HG03196 (cell line): Measurements from ENCODE around the gene INAFM1.
A peak's percentile ranks its signal among the peaks of the same experiment; 100 is the strongest.
"Not testable (repeated sequence)": the region's sequence is repeated elsewhere in the genome, so short reads cannot be mapped to it uniquely, and the experiment has no call there.

Source experiments
- ATAC-seq: cut with Tn5 transposase; IDR thresholded peaks from one replicate; pipeline ENCODE4 v1.9.1; 2021; ENCODE audit not compliant: unreplicated experiment

The INAFM1 gene

DNA sequence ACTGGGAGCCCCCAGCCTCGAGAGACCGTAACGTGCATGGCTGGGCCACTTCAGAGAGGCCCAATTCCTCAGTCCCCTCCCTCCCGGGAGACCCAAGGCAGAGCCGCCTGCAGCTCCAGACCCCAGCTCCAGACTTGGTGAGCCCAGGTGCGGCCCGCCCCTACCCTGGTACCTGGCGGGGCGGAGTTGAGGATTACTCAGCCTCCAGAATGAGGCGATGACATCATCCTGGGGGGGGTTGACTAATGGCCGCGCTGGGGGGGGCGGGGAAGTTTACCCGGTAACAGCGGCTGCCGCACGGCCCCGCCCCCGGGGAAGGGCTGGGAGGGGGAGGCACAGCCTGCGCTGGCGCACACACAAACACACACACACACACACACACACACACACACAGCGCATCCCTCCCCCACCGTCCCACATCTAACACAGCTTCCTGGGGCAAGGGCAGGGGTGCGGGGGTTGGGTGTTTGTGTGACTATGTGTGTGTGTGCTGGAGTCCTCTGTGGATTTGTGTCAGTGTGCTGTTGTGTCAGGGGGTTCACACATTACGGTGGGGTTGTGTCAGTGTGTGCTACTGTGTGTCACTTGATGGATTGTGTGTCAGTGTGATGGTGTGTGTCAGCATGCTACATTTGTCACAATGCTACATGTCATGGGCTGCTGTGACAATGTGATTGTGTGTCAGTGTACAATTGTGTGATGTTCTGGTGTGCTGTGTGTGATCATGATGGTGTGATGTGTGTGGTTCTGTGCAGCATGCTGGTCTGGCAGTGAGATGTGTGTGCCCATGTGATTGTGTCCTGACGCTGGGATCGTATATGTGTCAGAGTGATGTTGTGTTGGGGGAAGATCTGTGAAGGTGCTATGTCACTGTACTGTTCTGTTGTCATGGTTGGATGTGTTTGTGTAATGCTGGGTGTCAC, 33.4 kb upstream of the INAFM1 start:
- ATAC-seq: no peak

DNA sequence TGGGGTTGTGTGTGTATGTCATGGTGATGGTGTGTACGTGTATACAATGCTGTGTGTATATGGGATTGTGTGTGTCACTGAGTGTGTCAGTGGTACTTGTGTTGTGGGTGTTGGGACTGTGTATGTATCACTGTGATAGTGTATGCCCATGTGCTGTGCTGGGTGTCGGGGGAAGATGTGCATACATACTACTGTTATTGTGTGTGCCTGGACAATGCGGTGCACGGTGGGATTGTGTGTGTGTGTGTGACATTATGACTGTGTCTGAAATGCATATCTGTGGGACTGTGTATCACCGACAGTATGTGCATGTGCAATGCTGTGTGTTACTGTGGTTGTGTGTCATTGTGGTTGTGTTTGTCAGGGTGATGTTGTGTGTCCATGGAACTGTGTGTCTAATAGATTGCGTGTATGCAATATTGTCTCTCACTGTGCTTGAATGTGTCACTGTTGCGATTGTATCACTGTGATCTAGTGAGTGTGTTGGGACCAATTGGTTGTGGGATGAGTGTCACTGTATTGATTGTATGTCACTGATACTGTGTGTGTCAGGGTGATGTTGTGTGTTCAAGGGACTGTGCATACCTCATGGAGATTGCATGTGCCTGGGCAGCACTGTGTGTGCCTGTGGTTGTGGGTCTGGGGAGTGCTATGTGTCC, 32.6 kb upstream of the INAFM1 start:
- no peak for ATAC-seq

DNA sequence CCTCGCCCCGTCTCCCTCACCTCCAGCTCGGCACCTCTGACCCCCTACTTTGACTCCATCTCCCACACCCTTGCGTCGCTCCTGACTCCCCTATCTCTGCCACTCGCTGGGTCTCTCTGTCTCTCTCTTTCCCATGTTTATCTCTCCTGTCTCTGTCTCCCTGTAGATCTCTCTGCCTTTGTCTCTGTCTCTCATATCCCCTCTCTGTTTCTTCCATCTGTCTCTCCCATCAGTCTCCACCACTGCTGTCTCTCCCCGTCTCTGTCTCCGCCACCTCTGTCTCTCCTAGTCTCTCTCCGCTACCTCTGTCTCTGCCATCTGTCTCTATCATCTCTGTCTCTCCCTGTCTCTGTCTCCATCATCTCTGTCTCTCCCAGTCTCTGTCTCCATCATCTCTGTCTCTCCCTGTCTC, 31.3 kb upstream of the INAFM1 start:
- ATAC-seq: no peak

DNA sequence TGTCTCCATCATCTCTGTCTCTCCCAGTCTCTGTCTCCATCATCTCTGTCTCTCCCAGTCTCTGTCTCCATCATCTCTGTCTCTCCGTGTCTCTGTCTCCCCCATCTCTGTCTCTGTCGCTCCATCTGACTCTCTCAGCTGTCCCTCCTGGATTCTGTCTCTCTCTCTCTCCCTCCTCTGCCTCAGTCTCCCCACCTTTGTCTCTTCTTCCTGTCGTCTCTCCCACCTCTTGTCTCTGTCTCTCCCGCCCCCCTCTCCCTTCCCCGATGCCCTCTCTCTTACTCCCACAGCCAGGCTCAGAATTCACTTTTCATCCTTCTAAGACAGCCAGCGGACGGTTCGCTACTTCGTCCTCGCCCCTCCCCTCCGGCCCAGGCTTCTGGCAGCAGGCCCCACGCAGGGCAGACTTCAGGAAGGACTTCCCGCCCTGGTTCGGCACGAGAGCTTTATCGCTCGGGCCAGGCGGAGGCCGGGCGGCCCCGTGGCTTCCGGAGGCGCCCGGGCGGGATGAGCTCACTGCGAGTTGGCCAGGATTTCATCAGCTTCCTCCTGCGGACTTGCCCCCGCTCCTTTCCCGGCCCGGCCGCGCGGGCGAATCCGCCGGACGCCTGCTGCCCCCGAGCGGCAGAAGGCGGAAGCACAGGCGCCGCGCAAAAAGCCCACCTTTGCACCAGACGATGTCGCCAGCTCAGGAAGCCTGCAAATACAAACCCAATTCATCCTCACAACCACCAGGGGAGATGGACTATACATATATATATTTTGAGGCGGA, 30.7 kb upstream of the INAFM1 start:
- peak; percentile 69 for ATAC-seq

DNA sequence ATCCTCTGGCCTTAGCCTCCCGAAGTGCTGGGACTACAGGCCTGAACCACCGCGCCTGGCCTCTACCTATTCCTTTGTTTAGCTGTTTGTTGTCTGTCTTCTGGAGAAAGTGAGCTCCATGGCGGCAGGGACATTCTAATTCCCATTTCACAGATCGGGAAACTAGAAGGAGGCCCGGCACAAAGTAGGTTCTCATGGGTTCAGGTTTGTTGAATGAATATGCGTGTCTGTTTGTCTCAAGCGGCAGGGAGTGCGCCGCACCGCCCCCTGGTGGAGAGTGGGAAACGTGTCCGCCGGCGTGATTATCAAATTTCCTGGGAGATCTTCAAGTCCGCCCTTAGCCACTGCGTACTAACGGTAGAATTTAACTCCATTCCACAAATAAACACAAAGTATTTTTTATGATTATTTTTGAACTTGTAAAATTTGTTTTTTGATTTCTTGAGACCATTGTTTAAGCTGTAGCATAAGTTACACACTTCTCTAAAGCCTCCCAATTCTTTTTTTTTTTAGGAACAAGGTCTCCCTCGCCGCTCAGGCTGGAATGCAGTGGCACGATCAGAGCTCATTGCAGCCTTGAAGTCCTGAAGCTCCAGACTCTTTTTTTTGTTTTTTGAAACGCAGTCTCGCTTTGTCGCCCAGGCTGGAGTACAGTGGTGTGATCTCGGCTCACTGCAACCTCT, 27.2 kb upstream of the INAFM1 start:
- ATAC-seq: no peak

DNA sequence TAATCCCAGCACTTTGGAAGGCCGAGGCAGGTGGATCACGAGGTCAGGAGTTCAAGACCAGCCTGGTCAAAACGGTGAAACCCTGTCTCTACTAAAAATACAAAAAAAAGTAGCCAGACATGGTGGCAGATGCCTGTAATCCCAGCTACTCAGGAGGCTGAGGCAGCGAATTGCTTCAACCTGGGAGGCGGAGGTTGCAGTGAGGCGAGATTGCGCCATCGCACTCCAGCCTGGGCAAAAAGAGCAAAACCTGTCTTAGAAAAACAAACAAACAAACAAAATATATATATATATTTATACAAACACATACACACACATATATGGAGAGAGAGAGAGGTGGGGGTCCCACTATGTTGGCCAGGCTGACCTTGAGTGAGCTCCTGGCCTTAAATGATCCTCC, 21.7 kb upstream of the INAFM1 start:
- ATAC-seq: not testable (repeated sequence)

DNA sequence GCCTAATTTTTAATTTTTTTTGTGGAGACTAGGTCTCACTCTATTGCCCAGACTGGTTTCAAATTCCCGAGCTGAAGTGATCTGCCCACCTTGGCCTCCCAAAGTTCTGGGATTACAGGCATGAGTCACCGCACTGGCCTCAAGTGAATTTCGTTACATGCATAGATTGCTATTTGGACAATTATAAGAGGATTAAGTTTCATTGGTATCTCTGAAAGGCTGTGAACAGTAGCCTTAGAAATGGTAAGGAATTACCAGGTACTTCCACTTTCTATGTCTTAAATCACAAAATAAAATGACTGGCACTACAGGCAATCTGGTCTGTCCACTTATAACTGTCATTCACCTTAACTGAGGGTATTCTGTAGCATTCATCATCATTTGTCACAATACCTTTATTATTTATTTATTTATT, 21.2 kb upstream of the INAFM1 start:
- no peak for ATAC-seq

DNA sequence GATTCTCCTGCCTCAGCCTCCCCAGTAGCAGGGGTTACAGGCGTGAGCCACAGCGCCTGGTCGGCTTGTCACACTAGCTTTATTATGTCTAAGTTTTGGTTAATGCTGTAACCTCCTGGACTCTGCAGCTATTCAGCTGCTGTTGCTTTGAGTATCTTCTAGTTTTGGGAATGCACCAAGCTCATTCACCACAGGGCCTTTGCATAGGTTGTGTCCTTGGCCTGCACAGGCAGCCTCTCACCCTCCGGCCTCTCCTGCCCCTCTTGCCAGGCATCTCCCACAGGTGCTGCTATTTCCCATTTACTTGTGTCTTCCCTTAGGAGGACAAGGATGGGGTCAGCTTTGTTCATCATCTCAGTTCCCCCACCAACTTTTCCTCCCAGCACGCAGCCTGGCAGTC, 20.7 kb upstream of the INAFM1 start:
- no peak for ATAC-seq

DNA sequence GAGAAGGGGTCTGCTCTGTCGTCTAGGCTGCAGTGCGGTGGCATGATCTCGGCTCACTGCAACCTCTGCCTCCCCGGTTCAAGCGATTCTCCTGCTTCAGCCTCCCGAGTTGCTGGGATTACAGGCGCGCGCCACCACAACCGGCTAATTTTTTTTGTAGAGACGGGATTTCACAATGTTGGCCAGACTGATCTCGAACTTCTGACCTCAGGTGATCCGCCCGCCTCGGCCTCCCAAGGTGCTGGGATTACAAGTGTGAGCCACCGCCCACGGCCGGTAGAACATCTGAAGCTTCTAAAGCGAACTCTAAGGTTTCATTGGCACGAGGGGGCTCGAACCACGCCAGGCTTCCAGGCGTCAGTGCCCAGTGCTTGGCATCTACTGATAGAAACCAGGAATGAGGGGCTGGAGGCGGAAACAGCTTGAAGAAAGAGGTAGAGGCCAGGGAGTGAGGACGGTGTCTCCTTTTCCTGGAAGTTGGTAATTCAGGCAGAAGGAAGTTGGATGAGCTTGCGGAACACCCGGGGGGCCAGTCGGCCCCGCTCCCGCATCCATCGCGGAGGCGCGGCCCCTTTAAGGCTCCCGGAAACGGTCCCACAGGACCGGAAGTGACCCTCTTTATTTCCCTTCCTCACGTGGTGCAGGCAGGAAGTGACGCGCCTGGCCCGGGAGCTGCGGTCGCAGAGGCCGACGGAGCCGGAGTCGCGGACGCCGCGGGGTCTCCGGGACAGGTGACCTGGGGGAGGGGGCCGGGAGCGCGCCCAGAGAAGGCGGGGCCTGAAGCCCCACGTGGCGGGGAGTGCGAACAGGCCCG, 18.6 kb upstream of the INAFM1 start, which contains the start of gene CCDC9:
Gene CCDC9, plus strand, starts transcription at position 647 of the 814 bp plus-strand sequence. CDS start 1,876 bp downstream, outside the sequence.
- peak; percentile 44 for ATAC-seq

DNA sequence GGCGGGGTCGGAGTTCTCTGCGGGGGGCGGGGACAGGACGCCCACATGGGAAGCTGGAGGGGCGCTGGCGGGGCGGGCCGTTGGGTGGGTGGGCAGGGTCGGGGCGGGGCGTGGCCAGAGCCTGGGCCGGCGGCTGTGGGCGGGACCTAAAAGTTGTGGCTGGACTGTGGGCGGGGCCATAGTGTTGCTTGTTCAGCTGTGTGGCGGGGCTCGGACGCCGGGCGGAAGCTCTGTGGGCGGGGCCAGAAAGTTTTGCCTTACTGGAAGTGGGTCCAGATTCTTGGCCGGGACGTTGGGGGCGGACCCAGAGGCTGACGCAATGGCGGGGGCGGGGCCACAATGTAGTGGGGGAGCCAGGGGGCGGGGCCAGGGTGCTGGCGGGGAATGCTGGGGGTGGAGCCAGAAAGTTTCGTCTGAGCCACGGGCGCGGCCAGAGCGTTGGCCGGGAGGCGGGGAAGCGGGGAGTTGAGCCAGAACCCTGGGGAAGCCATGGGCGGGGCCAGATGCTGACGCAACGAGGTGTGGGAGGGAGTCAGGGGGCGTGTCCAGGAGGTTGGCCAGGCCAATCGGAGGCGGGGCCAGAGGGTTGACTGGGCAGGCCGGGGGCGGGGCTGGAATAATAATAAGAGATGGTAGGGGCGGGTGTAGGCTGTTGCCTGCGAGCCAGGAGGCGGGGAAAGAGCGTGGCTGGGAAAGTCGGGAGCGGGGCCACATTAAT, 17.8 kb upstream of the INAFM1 start:
- peak; percentile 78 for ATAC-seq

DNA sequence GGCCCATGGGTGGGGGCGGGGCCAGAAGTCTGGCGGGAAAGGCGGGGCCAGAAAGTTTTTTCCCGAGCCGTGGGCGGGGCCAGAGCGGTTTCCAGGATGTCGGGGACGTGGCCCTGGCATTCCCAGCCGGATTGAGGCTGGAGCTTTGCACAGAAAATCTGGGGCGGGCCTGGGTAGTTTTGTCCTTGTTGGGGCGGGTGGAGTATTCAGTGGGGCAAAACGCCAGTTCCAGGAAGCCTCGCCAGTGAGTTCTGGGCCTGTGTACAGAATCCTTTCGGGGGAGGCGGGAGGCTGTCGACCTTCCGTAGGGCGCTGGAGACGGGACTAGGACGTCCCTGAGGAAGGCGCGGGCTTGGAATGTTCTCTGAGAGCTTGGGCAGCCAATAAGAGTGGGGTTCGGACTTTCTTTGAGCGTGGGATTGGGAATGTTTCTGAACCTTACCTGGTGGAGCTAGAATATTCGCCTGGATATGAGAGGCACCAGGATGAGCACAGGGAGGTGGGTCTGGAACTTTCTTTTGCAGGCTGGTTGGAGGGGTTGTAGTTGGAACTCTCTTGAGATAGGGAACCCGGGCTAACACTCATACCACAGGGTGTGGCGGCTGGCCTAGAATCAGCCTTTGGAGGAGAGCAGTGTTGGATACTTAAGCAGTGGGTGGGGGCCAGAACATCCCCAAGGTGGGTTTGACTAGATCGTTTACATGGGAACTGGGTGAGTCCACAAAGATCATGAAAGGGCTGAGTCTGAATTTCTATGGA, 17.1 kb upstream of the INAFM1 start:
- ATAC-seq: no peak

DNA sequence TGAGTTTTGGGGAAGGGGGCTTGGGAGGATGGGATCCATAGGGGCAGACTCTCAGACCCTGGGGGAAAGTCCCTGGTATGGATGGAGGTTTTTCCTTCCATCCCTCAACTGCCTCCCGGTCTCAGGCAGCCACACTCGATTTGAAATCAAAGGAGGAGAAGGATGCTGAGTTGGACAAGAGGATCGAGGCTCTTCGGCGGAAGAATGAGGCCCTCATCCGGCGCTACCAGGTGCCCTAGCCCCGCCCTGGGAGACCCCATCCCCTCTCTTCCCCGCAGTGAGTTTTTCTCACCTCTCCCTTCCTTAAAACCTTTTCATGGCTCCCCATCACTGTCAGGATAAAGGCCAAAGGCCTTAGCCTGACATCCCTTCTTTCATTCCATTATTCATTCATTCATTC, 16.3 kb upstream of the INAFM1 start:
- no peak for ATAC-seq

DNA sequence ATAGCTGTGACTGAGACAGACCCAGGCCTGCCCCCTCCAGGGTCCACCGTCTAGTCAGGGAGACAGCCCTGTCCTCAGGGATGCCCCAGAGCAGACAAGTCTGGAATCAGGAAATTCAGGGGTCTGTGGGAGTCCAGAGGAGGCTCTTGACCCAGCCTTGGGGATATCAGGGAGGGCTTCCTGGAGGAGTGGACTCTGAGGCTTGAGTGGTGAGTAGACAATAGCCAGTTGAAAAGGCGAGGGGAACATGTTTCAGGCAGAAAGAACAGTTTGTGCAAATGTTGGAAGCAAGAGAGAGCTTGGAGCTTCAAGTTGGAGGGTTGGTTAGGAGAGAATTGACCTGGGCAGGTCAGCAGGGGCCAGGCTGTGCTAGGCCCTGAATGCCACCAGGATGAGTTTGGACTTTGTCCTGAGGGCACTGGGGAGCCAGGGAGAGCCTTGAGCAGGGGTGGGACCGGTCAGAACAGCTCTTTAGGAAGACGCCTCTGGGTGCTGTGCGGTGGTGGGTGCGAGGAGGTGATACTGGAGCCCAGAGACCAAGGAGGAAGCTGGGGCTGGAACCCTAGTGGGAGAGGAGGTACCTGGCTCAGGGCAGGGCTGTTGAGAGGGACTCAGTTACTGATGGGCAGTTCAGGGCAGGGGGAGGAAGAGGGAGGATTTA, 15.7 kb upstream of the INAFM1 start:
- no peak for ATAC-seq

DNA sequence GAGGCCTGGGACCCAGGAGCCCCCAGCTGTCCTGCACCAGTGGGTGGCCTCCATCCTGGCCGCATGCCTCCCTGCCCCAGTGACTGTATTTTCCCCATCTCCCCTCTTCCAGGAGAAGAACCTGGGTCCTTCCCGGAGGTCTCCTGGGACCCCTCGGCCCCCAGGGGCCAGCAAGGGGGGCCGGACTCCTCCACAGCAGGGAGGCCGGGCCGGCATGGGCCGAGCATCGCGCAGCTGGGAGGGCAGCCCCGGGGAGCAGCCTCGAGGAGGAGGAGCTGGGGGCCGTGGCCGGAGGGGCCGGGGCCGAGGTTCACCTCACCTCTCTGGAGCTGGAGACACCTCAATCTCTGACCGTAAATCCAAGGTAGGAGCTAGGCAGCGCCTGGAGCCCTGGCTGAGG, 14.2 kb upstream of the INAFM1 start:
- no peak for ATAC-seq

DNA sequence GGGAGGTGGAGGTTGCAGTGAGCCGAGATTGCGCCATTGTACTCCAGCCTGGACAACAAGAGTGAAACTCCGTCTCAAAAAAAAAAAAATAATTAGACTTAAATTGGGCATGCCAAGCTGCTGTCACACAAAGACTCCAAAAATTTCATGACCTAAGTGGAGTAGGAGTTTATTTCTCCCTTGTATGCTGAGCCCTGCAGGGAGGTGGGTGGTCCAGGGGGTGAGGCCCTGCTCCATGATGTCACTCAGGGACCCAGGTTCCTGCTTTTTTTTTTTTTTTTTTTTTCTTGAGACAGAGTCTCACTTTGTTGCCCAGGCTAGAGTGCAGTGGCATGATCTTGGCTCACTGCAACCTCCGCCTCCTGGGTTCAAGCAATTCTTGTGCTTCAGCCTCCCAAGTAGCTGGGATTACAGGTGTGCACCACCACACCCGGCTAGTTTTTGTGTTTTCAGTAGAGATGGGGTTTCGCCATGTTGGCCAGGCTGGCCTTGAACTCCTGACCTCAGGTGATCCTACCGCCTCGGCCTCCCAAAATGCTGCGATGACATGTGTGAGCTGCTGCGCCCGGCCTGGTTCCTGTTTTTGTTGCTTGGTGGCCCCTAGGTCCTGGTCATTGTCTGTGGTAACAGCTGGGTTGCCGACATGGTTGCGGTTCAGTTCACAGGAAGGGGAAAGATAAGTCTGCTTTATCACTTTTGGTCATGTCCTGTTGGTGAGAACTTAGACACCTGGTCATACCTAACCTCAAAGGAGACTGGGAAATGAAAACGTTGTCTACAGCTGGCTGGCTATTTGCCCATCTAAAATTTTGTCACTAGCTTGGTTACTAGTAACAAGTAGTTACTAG, 12.5 kb upstream of the INAFM1 start:
- ATAC-seq: peak; percentile 50

DNA sequence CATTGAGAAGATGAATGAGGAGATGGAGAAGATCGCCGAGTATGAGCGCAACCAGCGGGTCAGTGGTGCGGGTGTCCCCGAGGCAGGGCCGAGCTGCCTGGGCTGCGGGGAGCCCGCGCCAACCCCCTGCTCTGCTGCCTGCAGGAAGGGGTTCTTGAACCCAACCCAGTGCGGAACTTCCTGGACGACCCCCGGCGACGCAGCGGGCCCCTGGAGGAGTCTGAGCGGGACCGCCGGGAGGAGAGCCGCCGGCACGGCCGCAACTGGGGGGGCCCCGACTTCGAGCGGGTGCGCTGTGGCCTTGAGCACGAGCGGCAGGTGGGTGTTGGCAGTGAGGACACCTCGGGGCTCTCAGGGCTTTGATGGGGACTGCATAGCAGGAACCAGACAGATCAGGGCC, 10.1 kb upstream of the INAFM1 start:
- ATAC-seq: no peak

DNA sequence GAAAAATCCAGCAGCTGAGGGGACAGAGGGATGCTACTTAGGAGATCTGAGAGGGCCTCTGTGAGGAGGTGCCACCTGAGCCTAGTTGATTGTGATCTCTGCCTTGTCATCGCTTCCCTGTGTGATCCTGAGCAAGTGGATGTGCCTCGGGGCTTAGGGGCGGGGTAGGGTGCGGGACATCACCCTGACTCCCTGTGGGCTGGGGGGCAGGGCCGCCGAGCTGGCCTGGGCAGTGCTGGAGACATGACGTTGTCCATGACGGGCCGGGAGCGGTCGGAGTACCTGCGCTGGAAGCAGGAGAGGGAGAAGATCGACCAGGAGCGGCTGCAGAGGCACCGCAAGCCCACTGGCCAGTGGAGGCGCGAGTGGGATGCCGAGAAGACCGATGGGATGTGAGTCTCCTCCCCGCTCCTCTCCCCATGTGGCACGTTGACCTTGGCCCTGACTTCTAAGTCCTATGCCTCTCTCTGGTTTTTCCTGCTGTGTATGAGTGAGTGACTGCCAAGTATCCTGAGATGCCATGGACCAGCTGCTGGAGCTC, 8.2 kb upstream of the INAFM1 start:
- no peak for ATAC-seq
